ENCODE results near the gene ADAMTS17. TPM values are rescaled to one million over a fixed set of nuclear protein-coding genes. Genes with fewer than 3 reads are reported as not detected.
A peak's percentile ranks its signal among the peaks of the same experiment; 100 is the strongest.

ADAMTS17 gene
- total and polyA plus RNA-seq, 4 donors, result 0.28 to 46.9 (median 9.1) TPM

GRCh38 chr15:100247228-100248225 lies 94.2 kb downstream of the ADAMTS17 start:
- DNase-seq (ENCODE audit: low spot score), result no peak
- H3K4me3 ChIP-seq (ENCODE audit: low read depth in 1 of 3, low read length in 3 of 3), result no peak overlapping the region
- no peak overlapping the region for H3K9ac ChIP-seq (ENCODE audit: low read depth in 1 of 2, low read length in 2 of 2)
- H3K4me1 ChIP-seq (ENCODE audit: control insufficient read depth in 4 of 4, insufficient read depth in 4 of 4, low read length in 3 of 4), result peaks cover 0 to 22% (median 18%) of the 10 kb centered on the region in 4 donors
- TF ChIP-seq JUND (IDR thresholded peaks at IDR 0.05) (no peak), CTCF (IDR thresholded peaks at IDR 0.05; ENCODE audit: low read depth, low read length, missing input control) (no peak), EGR1 (IDR thresholded peaks at IDR 0.05; ENCODE audit: low read depth in 2 of 2) (no peak), RAD21 (IDR thresholded peaks at IDR 0.05) (no peak), GABPA (IDR thresholded peaks at IDR 0.05 in 1 of 2, conservative IDR thresholded peaks at IDR 0.05 in 1 of 2) (no peak), FOXA1 (IDR thresholded peaks at IDR 0.05) (no peak), TAF1 (conservative IDR thresholded peaks at IDR 0.05) (no peak), NR2F2 (IDR thresholded peaks at IDR 0.05) (no peak), SP1 (IDR thresholded peaks at IDR 0.05) (no peak), FOXA2 (IDR thresholded peaks at IDR 0.05) (no peak), HNF4A (conservative IDR thresholded peaks at IDR 0.05) (no peak), RXRA (IDR thresholded peaks at IDR 0.05) (no peak)
- TF ChIP-seq, protein P1, sequence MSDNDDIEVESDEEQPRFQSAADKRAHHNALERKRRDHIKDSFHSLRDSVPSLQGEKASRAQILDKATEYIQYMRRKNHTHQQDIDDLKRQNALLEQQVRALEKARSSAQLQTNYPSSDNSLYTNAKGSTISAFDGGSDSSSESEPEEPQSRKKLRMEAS (IDR thresholded peaks at IDR 0.05), result no peak
- TF ChIP-seq, protein P2, sequence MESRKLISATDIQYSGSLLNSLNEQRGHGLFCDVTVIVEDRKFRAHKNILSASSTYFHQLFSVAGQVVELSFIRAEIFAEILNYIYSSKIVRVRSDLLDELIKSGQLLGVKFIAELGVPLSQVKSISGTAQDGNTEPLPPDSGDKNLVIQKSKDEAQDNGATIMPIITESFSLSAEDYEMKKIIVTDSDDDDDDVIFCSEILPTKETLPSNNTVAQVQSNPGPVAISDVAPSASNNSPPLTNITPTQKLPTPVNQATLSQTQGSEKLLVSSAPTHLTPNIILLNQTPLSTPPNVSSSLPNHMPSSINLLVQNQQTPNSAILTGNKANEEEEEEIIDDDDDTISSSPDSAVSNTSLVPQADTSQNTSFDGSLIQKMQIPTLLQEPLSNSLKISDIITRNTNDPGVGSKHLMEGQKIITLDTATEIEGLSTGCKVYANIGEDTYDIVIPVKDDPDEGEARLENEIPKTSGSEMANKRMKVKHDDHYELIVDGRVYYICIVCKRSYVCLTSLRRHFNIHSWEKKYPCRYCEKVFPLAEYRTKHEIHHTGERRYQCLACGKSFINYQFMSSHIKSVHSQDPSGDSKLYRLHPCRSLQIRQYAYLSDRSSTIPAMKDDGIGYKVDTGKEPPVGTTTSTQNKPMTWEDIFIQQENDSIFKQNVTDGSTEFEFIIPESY (IDR thresholded peaks at IDR 0.05), result no peak
- TF ChIP-seq, protein P3, sequence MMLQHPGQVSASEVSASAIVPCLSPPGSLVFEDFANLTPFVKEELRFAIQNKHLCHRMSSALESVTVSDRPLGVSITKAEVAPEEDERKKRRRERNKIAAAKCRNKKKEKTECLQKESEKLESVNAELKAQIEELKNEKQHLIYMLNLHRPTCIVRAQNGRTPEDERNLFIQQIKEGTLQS (IDR thresholded peaks at IDR 0.05), result no peak
- no peaks in the 10 kb centered on the region for H3K36me3 ChIP-seq (ENCODE audit: control insufficient read depth in 4 of 4, insufficient read depth in 3 of 4, low read depth in 1 of 4, low read length in 3 of 4)
- H3K27ac ChIP-seq (ENCODE audit: low read depth in 1 of 2, low read length in 2 of 2), result no peak overlapping the region
- no peaks in the 10 kb centered on the region for H3K27me3 ChIP-seq (ENCODE audit: control insufficient read depth in 4 of 4, insufficient read depth in 4 of 4, low read length in 3 of 4)
- no peaks in the 10 kb centered on the region for H3K9me3 ChIP-seq (ENCODE audit: control insufficient read depth in 4 of 4, low read length in 3 of 4)
- 93% methylated on average over 21 of the region's 21 CpGs for WGBS

DNA sequence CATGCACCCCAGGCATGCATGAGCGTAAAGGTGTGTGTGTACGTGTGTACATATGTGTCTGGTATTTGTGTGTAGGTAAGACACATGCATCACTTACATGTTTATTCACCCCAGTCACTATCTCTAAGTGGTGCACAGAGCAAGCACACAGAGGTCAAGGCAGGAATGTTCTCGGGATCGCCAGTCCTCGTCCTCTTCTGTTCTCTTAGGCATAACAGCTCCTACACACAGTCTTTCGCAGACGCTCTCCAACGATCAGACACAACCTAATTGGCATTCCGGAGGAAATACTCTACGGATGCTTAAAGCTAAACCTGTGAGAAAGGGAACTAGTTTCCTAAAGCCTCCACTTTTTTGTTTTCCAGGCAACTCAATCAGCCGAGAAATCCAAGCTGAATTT lies 95.9 kb downstream of the ADAMTS17 start:
- peak overlapping the region in 1 of 3 donors; percentile 8 for H3K4me3 ChIP-seq (ENCODE audit: low read depth in 1 of 3, low read length in 3 of 3)
- H3K27ac ChIP-seq (ENCODE audit: low read depth in 1 of 2, low read length in 2 of 2), result no peak overlapping the region
- 87% methylated on average over 11 of the region's 11 CpGs for WGBS
- DNase-seq (ENCODE audit: low spot score), result no peak
- no peaks in the 10 kb centered on the region for H3K36me3 ChIP-seq (ENCODE audit: control insufficient read depth in 4 of 4, insufficient read depth in 3 of 4, low read depth in 1 of 4, low read length in 3 of 4)
- H3K9ac ChIP-seq (ENCODE audit: low read depth in 1 of 2, low read length in 2 of 2), result no peak overlapping the region
- TF ChIP-seq YY1 (IDR thresholded peaks at IDR 0.05), result no peak
- TF ChIP-seq FOXA1 (IDR thresholded peaks at IDR 0.05), result no peak
- no peak for TF ChIP-seq HNF4A (conservative IDR thresholded peaks at IDR 0.05)
- no peak for TF ChIP-seq FOXA2 (IDR thresholded peaks at IDR 0.05)
- TF ChIP-seq, protein P1 (IDR thresholded peaks at IDR 0.05), result no peak
- no peaks in the 10 kb centered on the region for H3K27me3 ChIP-seq (ENCODE audit: control insufficient read depth in 4 of 4, insufficient read depth in 4 of 4, low read length in 3 of 4)
- H3K9me3 ChIP-seq (ENCODE audit: control insufficient read depth in 4 of 4, low read length in 3 of 4), result no peaks in the 10 kb centered on the region
- H3K4me1 ChIP-seq (ENCODE audit: control insufficient read depth in 4 of 4, insufficient read depth in 4 of 4, low read length in 3 of 4), result peaks cover 5 to 36% (median 32%) of the 10 kb centered on the region in 4 donors
